ENCODE results near the gene RESF1. TPM values are rescaled to one million over a fixed set of nuclear protein-coding genes. Genes with fewer than 3 reads are reported as not detected.

RESF1 gene
- total RNA-seq, 2 donors from 2014 or later, result 58.1 to 86.0 TPM

- Mint-ChIP-seq H3K9me3 (peaks cover 7 to 23% of the 10 kb centered on the region in 2 donors), H3K36me3 (peaks cover 27 to 57% of the 10 kb centered on the region in 2 donors), H3K27ac (peak overlapping the region in 1 of 2 donors; percentile 64)
- no peak for DNase-seq (ENCODE audit: low spot score in 2 of 2)
- peak; percentile 28 to 92 for ATAC-seq
Observed at GRCh38 chr12:31951008-31951407, 8.2 kb upstream of the RESF1 start.

- H3K36me3 Mint-ChIP-seq, result peaks cover 33 to 62% of the 10 kb centered on the region in 2 donors
- peak overlapping the region in 1 of 2 donors; percentile 63 for H3K27ac Mint-ChIP-seq
- ATAC-seq (peak in 1 of 2 donors; percentile 38), DNase-seq (ENCODE audit: low spot score in 2 of 2) (no peak)
- peaks cover 11 to 28% of the 10 kb centered on the region in 2 donors for H3K9me3 Mint-ChIP-seq
Observed at GRCh38 chr12:31951939-31952338, 7.3 kb upstream of the RESF1 start.

DNA sequence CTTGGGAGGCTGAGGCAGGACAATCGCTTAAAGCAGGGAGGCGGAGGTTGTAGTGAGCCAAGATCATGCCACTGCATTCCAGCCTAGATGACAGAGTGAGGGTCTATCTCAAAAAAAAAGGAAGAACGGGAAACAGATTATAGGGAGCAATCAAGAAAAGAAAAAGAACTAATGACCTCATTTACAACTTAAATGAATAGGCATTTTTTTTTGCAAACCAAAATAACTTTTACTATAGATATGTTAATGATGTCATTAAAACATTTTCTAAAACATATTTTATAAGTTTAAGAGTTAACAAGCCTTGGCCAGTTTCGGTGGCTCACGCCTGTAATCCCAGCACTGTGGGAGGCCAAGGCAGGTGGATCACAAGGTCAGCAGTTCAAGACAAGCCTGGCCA, 6.8 kb upstream of the RESF1 start:
- peak overlapping the region in 1 of 2 donors; percentile 63 for H3K27ac Mint-ChIP-seq
- peaks cover 33 to 66% of the 10 kb centered on the region in 2 donors for H3K36me3 Mint-ChIP-seq
- DNase-seq (ENCODE audit: low spot score in 2 of 2) (no peak), ATAC-seq (no peak)
- H3K9me3 Mint-ChIP-seq, result peaks cover 11 to 31% of the 10 kb centered on the region in 2 donors

DNA sequence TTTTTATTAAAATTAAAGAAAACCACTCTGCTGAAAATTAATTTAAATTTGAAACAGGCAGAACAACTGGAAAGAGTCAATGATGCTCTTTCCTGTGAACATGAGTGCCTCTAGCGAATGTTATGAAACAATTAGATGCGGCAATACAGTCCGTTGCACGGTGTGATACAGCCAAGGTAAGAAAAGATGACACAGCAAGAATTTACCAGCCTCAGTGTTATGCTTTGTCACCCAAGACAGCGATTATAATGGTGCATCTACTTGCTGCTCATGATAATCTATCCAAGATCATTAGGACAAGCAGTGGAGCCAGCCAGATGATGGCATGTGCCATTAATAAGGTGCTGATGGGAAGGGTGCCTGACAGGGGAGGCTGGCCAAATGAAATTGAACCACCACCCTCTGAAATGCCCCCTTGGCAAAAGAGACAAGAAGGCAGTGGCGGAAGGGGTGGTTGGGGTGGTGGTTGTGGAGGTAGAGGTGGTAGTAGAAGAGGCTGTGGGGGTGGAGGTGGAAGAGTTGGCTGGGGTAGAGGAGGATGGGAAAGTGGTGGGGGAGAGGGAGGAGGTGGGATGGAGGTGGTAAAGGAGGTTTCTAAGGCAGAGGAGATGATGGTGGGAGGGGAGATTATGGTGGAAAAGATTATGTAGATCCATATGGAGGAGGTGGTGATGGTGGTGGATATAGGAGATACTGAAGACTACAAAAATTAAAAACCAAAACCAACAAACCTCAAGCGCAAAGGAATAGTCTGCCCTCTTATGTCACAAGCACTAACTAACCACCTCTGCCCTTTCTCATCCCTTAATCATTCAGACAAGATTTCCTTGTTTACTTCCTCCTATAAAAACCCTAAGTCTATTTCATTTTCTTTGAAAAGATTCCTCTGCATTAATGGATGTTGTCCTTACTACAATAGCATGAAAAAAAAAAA, 4.0 kb upstream of the RESF1 start:
- Mint-ChIP-seq H3K9me3 (peaks cover 4 to 16% of the 10 kb centered on the region in 2 donors), H3K36me3 (peaks cover 35 to 63% of the 10 kb centered on the region in 2 donors), H3K27ac (peak overlapping the region in 1 of 2 donors; percentile 55)
- DNase-seq (ENCODE audit: low spot score in 2 of 2) (no peak), ATAC-seq (no peak)

DNA sequence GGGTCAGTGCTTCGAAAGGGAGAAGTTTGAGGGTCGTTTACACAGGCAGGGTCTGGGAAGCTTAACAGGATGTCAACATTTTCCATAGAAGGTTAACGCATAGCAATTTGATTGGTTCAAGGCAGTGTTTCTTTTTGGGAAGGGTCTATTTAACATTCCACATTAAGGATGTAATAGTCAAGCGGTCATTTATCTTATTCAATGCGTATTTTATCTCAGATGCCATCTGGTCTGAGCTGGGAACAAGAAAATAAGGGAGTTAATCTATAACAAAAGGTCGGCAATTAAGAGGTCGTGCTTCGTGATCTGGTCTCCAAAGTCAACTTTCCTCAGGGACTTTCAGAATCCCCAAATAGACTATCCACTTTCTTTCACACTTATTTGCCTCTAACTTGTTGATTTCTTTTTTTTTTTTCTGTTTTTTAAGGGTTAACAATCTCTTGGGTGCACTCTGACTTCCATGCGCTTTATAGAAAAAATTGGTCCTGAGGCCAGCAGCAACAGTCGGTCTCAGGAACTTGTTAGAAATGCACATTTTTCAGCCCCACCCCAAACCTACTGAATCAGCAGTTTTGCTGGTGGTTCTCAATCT, 550 bp upstream of the RESF1 start:
- peak overlapping the region; percentile 97 to 98 for H3K27ac Mint-ChIP-seq
- H3K36me3 Mint-ChIP-seq, result peaks cover 56 to 73% of the 10 kb centered on the region in 2 donors
- H3K9me3 Mint-ChIP-seq, result peaks cover 4 to 9% of the 10 kb centered on the region in 2 donors
- no peak for DNase-seq (ENCODE audit: low spot score in 2 of 2)
- no peak for ATAC-seq

DNA sequence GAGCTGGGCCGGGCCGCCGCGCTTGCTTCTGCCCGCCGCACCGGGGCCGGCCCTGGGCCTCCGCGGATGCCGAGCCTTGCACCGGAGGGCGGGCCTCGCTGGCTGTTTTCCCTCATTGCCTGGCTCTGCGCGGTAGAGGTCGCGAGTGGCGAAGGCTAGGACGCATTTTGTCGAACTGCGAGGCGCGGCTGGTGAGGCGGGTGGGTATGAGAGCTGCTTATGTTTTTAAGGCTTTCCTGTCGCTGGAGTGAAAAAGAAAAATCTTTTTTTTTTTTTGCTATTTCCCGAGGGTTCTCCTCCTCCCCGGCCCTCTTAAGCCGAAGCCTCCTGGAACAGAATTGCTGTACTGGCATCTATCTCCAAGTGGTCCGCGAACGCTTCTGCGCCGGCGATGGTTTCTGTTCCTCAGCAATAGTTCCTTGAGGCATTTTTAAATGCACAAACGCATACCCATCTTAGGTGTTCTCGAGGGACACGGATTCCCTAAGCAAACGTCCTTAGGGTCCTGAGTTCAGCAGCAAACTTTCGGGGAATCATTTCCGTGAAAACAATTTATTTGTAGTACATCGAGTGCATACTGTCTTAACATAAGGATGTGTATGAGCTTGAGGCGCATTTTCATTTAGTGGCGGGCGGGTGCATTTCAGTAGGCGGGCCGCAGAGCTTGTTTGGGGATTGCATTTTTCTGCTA, 631 bp downstream of the RESF1 start:
- H3K36me3 Mint-ChIP-seq, result peaks cover 64 to 80% of the 10 kb centered on the region in 2 donors
- peak overlapping the region; percentile 98 to 99 for H3K27ac Mint-ChIP-seq
- ATAC-seq, result peak; percentile 52 to 69
- peak in 1 of 2 donors; percentile 46 for DNase-seq (ENCODE audit: low spot score in 2 of 2)
- peaks cover 10 to 17% of the 10 kb centered on the region in 2 donors for H3K9me3 Mint-ChIP-seq

DNA sequence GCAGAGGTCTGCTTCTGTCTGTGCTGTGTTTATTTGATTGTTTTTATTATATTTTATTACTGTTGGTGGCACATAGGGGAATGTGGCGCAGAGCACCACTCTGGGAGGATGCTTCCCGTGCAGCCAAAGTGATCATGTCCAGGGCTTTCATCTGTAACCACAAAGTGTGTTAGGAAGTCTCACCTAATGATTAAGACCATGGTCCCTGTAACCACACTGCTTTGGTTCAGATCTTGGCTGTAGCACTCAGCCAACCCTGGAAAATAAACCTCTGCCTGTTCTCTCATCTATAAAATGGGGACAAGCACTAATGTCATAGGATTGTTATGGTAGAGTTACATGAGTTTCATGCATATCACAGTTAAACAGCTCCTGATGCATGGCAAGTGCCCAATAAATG, 1.9 kb downstream of the RESF1 start:
- DNase-seq (ENCODE audit: low spot score in 2 of 2), result no peak
- peak in 1 of 2 donors; percentile 6 for ATAC-seq
- peaks cover 75 to 77% of the 10 kb centered on the region in 2 donors for H3K36me3 Mint-ChIP-seq
- H3K9me3 Mint-ChIP-seq, result peaks cover 17 to 23% of the 10 kb centered on the region in 2 donors
- peak overlapping the region; percentile 98 to 99 for H3K27ac Mint-ChIP-seq

- Mint-ChIP-seq H3K36me3 (peaks cover 79 to 80% of the 10 kb centered on the region in 2 donors), H3K9me3 (peaks cover 13 to 18% of the 10 kb centered on the region in 2 donors), H3K27ac (peak overlapping the region; percentile 98 to 99)
- ATAC-seq (no peak), DNase-seq (ENCODE audit: low spot score in 2 of 2) (no peak)
Observed at GRCh38 chr12:31962076-31962475, 2.9 kb downstream of the RESF1 start.

GRCh38 chr12:31964280-31964679, 5.1 kb downstream of the RESF1 start:
- DNase-seq (ENCODE audit: low spot score in 2 of 2), result no peak
- Mint-ChIP-seq H3K27ac (peak overlapping the region; percentile 86 to 92), H3K9me3 (peaks cover 13 to 14% of the 10 kb centered on the region in 2 donors), H3K36me3 (peaks cover 77 to 79% of the 10 kb centered on the region in 2 donors)
- no peak for ATAC-seq

- peak overlapping the region; percentile 86 to 92 for H3K27ac Mint-ChIP-seq
- peaks cover 13 to 14% of the 10 kb centered on the region in 2 donors for H3K9me3 Mint-ChIP-seq
- H3K36me3 Mint-ChIP-seq, result peaks cover 72 to 84% of the 10 kb centered on the region in 2 donors
- DNase-seq (ENCODE audit: low spot score in 2 of 2) (no peak), ATAC-seq (peak in 1 of 2 donors; percentile 28)
Observed at GRCh38 chr12:31965090-31965489, 5.9 kb downstream of the RESF1 start.

DNA sequence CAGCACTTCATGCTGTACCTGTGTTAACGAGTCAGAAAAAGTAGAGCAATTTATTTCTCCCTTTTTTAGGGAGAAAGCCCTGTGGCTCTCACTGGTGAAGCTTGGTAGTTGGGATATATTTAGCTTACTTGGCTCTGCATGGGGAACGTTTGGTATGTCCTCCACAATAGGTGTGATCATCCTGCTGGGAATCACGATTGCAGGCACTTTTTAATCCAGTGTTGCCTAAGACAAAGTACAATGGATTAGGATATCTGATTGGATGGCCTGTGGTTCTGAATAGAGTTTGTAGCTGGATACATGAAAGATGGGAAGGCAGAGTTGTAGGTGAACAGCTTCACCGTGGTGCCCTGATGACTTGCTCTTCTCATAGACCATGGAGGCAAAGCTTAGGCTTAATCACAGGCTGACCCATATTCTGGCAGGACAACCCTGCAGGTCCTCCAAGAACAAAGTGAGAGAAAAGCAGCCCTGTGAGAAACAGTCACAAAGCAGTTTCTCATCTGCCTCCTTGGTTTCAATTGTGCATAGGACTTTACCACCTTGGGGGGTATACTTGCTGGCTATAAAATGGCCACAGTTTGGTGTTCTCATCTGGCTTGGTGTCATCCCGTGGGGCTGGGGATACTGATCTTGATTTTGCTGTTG, 7.5 kb downstream of the RESF1 start:
- peaks cover 13 to 22% of the 10 kb centered on the region in 2 donors for H3K9me3 Mint-ChIP-seq
- ATAC-seq, result peak; percentile 71 to 77
- H3K36me3 Mint-ChIP-seq, result peaks cover 71 to 84% of the 10 kb centered on the region in 2 donors
- peak overlapping the region; percentile 47 to 86 for H3K27ac Mint-ChIP-seq
- DNase-seq (ENCODE audit: low spot score in 2 of 2), result no peak

GRCh38 chr12:31967539-31967938, 8.3 kb downstream of the RESF1 start:
- peaks cover 68 to 87% of the 10 kb centered on the region in 2 donors for H3K36me3 Mint-ChIP-seq

DNA sequence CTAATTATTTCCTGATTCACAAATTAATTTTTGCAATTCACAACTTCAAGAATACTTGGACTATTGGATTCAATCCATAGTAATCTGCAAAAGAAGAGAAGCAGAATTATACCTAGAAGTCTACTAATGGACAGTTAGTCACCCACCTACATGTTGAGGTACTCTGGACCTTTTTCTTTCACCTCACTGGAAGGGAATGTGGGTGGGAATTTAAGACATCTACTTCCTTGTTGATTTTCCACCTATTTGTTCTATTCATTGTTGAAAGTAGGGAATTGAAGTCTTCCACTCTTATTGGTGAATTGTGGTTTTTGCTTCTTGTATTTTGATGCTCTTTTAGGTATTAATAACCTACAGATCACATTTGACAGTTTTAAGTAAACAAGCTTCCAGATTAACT, 11.0 kb downstream of the RESF1 start:
- no peak for ATAC-seq
- DNase-seq (ENCODE audit: low spot score in 2 of 2), result no peak

More at GRCh38 chr12:31967539-31967938, 8.3 kb downstream of the RESF1 start:
- Mint-ChIP-seq H3K9me3 (peaks cover 13 to 22% of the 10 kb centered on the region in 2 donors), H3K27ac (peak overlapping the region in 1 of 2 donors; percentile 86)
- ATAC-seq (no peak), DNase-seq (ENCODE audit: low spot score in 2 of 2) (no peak)

GRCh38 chr12:31973818-31974217, 14.6 kb downstream of the RESF1 start:
- DNase-seq (ENCODE audit: low spot score in 2 of 2) (no peak), ATAC-seq (no peak)
- peaks cover 4 to 29% of the 10 kb centered on the region in 2 donors for H3K9me3 Mint-ChIP-seq
- peaks cover 52 to 93% of the 10 kb centered on the region in 2 donors for H3K36me3 Mint-ChIP-seq
- no peak overlapping the region for H3K27ac Mint-ChIP-seq

More for the DNA sequence above, 11.0 kb downstream of the RESF1 start:
- Mint-ChIP-seq H3K27ac (peak overlapping the region in 1 of 2 donors; percentile 22), H3K9me3 (peaks cover 7 to 25% of the 10 kb centered on the region in 2 donors), H3K36me3 (peaks cover 62 to 89% of the 10 kb centered on the region in 2 donors)

GRCh38 chr12:31974673-31975072, 15.5 kb downstream of the RESF1 start:
- Mint-ChIP-seq H3K36me3 (peaks cover 59 to 92% of the 10 kb centered on the region in 2 donors), H3K27ac (no peak overlapping the region), H3K9me3 (peaks cover 4 to 29% of the 10 kb centered on the region in 2 donors)
- ATAC-seq, result no peak
- DNase-seq (ENCODE audit: low spot score in 2 of 2), result no peak
